ENCODE data around the gene NCKAP5.

NCKAP5 gene

GRCh38 chr2:133040170-133040569 lies 528.1 kb downstream of the NCKAP5 start:
- no peak for DNase-seq (ENCODE audit: low read depth in 1 of 2, low spot score in 1 of 2)

DNA sequence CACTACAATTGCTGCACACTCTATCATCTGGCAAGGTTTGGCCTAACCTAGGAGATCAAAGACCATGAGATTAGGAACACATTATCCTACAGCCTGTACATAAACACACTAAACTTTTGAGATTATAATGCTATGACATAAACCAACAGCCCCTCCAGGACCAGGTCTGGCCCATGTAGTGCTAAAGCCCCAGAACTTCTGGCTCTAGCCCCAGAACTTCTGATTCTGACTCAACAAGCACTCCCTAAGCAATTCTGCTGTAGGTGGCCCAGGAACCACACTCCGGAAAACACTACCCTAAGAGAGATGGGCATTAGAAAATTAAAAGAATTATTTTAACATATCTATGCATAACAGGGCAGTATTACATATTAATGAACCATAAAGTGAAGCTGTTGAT lies 528.7 kb downstream of the NCKAP5 start:
- DNase-seq (ENCODE audit: low read depth in 1 of 2, low spot score in 1 of 2), result no peak

- no peak for DNase-seq (ENCODE audit: low read depth in 1 of 2, low spot score in 1 of 2)
Measured at GRCh38 chr2:133026536-133027177, 541.6 kb downstream of the NCKAP5 start.

DNA sequence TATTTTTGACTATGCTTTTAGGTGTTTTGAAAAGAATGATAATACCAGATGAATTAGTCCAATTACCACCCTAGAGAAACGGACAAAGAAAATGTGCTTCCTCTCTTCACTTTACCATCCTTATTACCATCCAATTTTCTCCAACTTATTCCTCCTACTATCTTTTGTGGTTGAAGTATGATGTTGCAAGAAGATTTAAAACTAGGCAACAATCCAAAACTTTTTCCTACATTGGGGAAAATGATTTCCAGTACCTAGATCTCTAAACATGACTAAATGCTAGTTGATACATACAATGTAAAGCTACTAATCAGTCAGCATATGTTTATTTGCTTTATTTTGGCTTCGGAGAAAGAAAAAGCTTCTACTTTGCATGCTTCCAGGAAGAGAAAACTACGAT lies 543.3 kb downstream of the NCKAP5 start:
- DNase-seq (ENCODE audit: low read depth in 1 of 2, low spot score in 1 of 2), result no peak

- DNase-seq (ENCODE audit: low read depth in 1 of 2, low spot score in 1 of 2), result no peak
Measured at GRCh38 chr2:133012847-133013734, 555.2 kb downstream of the NCKAP5 start.

DNA sequence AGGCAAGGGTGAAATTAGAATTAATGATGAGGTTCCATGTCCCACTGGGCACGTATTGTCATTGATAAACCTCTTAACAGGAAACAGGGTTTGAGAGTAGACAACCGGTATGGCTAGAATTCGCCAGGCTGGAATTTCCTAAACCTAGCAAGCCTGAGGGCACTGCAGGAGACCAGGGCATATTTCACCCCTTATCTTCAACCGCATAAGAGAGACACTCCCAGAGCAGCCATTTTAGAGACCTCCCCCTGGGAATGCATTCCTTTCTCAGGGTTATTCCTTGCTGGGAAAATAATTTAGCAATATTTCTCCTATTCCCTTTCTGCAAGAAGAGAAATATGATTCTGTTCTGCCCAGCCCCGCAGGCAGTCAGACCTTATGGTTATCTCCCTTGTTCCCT lies 563.6 kb downstream of the NCKAP5 start:
- no peak for DNase-seq (ENCODE audit: low read depth in 1 of 2, low spot score in 1 of 2)

GRCh38 chr2:132999421-132999820 lies 568.8 kb downstream of the NCKAP5 start:
- DNase-seq (ENCODE audit: low read depth in 1 of 2, low spot score in 1 of 2), result no peak

DNA sequence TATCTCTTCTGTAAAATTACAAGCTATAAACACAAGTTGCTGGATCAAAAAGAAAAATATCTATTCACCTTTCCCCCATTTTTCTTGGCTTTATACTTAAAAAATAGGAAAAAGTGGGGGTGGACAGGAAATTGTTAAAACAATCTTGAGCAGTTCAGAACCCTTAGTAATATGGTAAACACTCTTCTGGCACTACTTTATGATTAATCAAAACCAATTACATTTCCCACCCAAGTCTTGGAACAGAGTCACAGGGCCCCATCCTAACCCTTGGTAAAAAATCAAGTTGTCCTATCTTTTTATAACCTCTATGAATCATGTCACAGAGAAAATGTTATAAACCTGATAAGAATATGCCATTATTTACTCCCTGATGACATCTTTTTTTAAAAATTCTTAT lies 570.0 kb downstream of the NCKAP5 start:
- no peak for DNase-seq (ENCODE audit: low read depth in 1 of 2, low spot score in 1 of 2)

- no peak for DNase-seq (ENCODE audit: low read depth in 1 of 2, low spot score in 1 of 2)
Measured at GRCh38 chr2:132991471-132992045, 576.7 kb downstream of the NCKAP5 start.

- no peak for DNase-seq (ENCODE audit: low read depth in 1 of 2, low spot score in 1 of 2)
Measured at GRCh38 chr2:132984731-132985130, 583.5 kb downstream of the NCKAP5 start.

GRCh38 chr2:132980304-132980703 lies 588.0 kb downstream of the NCKAP5 start:
- DNase-seq (ENCODE audit: low read depth in 1 of 2, low spot score in 1 of 2), result no peak

DNA sequence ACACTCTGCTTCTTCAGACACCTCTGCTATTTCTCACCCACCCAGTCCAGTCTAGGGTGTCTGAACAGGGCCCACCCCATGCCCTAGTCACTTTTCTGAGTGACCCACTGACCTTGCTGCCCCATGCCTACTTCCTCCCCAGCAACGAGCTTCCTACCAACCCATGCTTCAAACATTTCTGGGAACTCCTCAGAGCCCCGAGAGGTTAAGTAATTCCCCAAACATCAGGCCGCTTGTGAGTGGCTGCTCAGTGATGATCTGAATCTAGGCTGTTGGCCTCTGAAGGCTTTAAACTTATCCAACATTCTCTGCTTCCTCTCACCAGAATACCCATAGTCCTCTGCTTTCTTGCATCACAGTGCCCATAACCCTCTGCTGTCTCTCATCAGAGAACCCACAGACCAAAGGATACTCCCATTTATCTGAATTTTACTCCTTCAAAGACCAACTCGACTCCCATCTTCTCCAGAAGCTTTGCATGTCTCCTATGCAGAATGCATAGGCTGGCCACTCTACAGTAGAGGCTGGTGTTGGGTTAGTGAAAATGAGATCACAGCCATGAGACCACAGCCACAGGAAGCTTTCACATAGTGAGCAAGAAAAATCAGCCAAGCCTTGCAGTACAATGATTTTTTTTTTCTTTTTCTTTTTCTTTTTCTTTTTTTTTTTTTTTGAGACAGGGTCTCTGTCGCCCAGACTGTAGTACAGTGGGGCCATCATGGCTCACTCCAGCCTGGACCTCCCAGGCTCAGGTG lies 588.7 kb downstream of the NCKAP5 start:
- DNase-seq (ENCODE audit: low read depth in 1 of 2, low spot score in 1 of 2), result no peak

GRCh38 chr2:132978840-132979239 lies 589.4 kb downstream of the NCKAP5 start:
- no peak for DNase-seq (ENCODE audit: low read depth in 1 of 2, low spot score in 1 of 2)

DNA sequence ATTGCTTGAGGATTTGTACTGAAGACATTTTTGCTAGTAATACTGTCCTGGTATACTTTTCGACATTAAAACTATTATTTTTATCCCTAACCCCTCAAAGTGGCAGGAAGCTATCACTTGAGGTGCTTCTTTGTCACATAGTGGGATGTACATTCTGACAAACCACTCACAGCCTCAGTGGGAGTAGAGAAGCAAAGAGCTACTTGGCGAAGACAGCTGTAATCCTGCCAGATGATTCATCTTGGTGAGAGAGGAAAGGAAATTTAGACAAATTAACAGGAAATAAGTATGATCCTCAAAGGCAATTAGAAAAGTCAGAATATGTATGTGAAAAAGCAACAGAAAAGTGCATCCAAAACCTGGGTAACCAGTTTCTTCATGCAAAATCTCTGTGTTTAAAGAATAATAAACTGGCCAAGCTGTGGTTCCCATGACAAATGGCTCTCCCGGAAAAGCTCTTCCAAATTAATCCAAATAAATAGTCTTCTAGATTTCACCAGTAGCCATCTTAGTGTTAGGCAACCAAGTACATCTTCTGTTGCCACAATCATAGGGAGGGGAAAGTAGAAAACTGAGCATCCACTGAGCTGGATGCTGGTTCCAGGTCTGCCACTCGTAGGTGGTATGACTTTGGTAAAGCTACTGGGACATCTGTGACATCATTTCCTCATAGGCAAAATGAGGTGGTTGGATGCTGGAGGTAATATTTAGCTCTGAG lies 590.3 kb downstream of the NCKAP5 start:
- DNase-seq (ENCODE audit: low read depth in 1 of 2, low spot score in 1 of 2), result no peak

DNA sequence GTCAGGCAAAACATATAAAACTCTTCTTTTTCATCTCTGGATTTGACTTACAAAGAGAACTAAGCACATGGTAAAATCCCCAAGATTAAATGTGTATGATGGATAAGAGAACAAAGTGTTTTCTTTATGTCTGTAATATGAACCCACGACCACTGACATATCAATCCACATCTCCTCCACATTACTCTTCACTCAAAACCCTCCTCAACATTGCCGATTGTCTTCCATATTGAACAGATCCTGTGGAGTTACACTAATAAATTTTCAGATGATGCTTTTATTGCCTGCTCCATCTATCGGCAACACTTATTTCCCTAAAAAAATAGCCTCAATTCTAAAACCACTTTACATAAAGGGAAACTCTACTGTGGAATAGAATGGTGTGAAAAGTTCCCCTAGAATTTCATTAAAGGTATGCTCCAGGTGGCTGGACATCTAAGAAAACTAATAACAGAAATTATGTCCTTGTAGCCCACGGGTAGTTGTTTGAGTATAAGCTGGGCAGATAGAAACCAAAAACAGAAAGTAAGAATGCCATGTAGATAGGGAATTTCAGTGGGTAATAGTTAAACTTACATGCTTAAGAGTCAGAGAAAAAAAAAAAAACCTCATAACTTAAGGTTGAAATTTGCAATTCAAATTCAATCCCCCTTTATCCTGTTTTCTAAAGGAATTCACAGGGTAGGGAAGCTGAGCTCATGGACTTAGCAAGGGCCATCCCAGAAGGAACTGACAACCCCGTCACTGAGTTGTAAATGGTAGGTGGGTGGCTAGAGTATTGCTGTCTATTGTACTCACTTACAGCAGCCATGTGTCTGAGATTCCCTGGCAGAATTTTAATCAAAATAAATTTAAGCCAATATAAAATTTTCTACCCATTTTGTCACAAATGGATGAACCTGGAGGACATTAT lies 592.8 kb downstream of the NCKAP5 start:
- no peak for DNase-seq (ENCODE audit: low read depth in 1 of 2, low spot score in 1 of 2)

GRCh38 chr2:132974467-132975095 lies 593.7 kb downstream of the NCKAP5 start:
- no peak for DNase-seq (ENCODE audit: low read depth in 1 of 2, low spot score in 1 of 2)

- no peak for DNase-seq (ENCODE audit: low read depth in 1 of 2, low spot score in 1 of 2)
Measured at GRCh38 chr2:132971310-132972061, 596.8 kb downstream of the NCKAP5 start.

DNA sequence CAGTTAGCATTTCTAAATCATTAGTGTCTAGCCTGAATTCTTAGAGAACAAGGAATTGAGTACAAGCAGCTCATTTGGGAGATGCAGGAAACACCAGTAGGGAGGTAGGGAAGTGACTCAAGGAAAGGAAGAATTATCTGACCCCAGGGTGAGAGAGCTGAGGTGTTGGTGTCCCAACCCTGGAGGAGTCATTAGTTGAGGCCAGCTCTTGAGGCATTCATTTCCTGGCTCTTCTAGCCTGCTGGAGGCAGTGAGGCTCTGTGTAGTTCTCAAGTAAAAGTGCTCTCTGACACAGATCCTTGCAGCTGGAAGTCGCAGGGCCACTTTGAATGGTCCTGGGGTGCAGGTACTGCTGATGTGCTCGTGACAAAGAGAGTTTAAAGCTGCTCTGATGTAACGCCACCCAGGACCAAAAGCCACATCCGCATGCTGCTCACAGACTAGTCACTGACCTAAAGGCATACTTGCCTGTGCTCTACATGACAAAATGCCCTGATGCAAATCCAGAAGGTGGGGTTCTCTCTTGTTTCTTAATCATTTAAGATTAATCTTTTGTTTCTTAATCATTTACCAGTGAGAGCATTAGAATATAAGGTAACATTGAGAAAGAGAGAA lies 598.8 kb downstream of the NCKAP5 start:
- DNase-seq (ENCODE audit: low read depth in 1 of 2, low spot score in 1 of 2), result no peak

Data from stimulated activated CD4-positive, alpha-beta T cell treated with anti-CD3 and anti-CD28 coated beads, Interleukin-15, amount 100 ng/mL, for 1 hour (primary cell).